Measurements from ENCODE around the gene PACS1. TPM values are rescaled to one million over a fixed set of nuclear protein-coding genes. Genes with fewer than 3 reads are reported as not detected.

The PACS1 gene
- total and polyA plus RNA-seq, 2 donors (not counting 1 experiment from before 2014, with no cell fraction given), result 131 to 303 TPM

- no peak overlapping the region for H2AFZ ChIP-seq (ENCODE audit: insufficient read depth, low read depth, low read length, poor library complexity, severe bottlenecking)
- no peaks in the 10 kb centered on the region for H3K4me1 ChIP-seq (ENCODE audit: control insufficient read depth in 2 of 2, insufficient read depth in 2 of 2, low read length in 2 of 2)
- H3K79me2 ChIP-seq (ENCODE audit: control insufficient read depth, insufficient read depth, low read length), result peaks cover 8% of the 10 kb centered on the region
- no peak for TF ChIP-seq EZH2 (IDR thresholded peaks at IDR 0.05; ENCODE audit: borderline replicate concordance, insufficient read depth, low read depth, low read length, poor library complexity, severe bottlenecking)
- TF ChIP-seq CTCF (IDR thresholded peaks at IDR 0.05), result no peak
- peaks cover 1 to 85% of the 10 kb centered on the region in 2 experiments for H3K36me3 ChIP-seq (replicated peaks in 1 of 2; ENCODE audit: control extremely low read depth in 1 of 2, control insufficient read depth in 1 of 2, extremely low read depth in 1 of 2, insufficient read depth in 2 of 2, low read length in 1 of 2)
- no peak overlapping the region for H3K27ac ChIP-seq (ENCODE audit: low read length in 2 of 2)
- ChIA-PET POLR2A (no interaction called here), CTCF (no interaction called here)
- H3K9ac ChIP-seq (ENCODE audit: low read length), result no peak overlapping the region
- DNase-seq, result no peak
- H3K27ac Mint-ChIP-seq, result no peak overlapping the region
- H3K9me3 ChIP-seq (ENCODE audit: control extremely low read depth in 1 of 3, control insufficient read depth in 2 of 3, insufficient read depth in 1 of 3, low read length in 2 of 3), result no peaks in the 10 kb centered on the region
- intact Hi-C loops (cut with micrococcal nuclease), result no loop called here
- no peak overlapping the region for H3K4me3 Mint-ChIP-seq
- no peak overlapping the region for H3K4me3 ChIP-seq (ENCODE audit: control extremely low read depth in 1 of 5, extremely low read depth in 1 of 5, insufficient read depth in 1 of 5, low read depth in 2 of 5, low read length in 4 of 5)
- no peaks in the 10 kb centered on the region for H3K27me3 ChIP-seq (replicated peaks in 1 of 4; ENCODE audit: control extremely low read depth in 1 of 4, control insufficient read depth in 3 of 4, insufficient read depth in 4 of 4, low read length in 3 of 4)
- no peaks in the 10 kb centered on the region for H3K9me3 Mint-ChIP-seq (ENCODE audit: insufficient read depth)
- H3K4me2 ChIP-seq (replicated peaks; ENCODE audit: low read depth, low read length, poor library complexity, severe bottlenecking), result no peak overlapping the region
- 98% methylated on average over 14 of the region's 14 CpGs for WGBS (ENCODE audit: insufficient coverage)
- H3K4me1 Mint-ChIP-seq, result no peaks in the 10 kb centered on the region
- H3K27me3 Mint-ChIP-seq, result no peaks in the 10 kb centered on the region
- H4K20me1 ChIP-seq (ENCODE audit: control insufficient read depth, insufficient read depth, low read length, poor library complexity, severe bottlenecking), result peaks cover 43% of the 10 kb centered on the region
- ATAC-seq (ENCODE audit: low read depth), result no peak
Observed at GRCh38 chr11:66230978-66231377, 160.9 kb downstream of the PACS1 start.

GRCh38 chr11:66231561-66231960 is 161.5 kb downstream of the PACS1 start:
- intact Hi-C loops (cut with micrococcal nuclease), result no loop called here
- H3K4me3 Mint-ChIP-seq, result no peak overlapping the region
- Histone ChIP-seq H3K9me3 (ENCODE audit: control extremely low read depth in 1 of 3, control insufficient read depth in 2 of 3, insufficient read depth in 1 of 3, low read length in 2 of 3) (no peaks in the 10 kb centered on the region), H3K27me3 (replicated peaks in 1 of 4; ENCODE audit: control extremely low read depth in 1 of 4, control insufficient read depth in 3 of 4, insufficient read depth in 4 of 4, low read length in 3 of 4) (no peaks in the 10 kb centered on the region), H3K4me3 (ENCODE audit: control extremely low read depth in 1 of 5, extremely low read depth in 1 of 5, insufficient read depth in 1 of 5, low read depth in 2 of 5, low read length in 4 of 5) (no peak overlapping the region), H4K20me1 (ENCODE audit: control insufficient read depth, insufficient read depth, low read length, poor library complexity, severe bottlenecking) (peaks cover 43% of the 10 kb centered on the region), H3K4me2 (replicated peaks; ENCODE audit: low read depth, low read length, poor library complexity, severe bottlenecking) (no peak overlapping the region), H3K4me1 (ENCODE audit: control insufficient read depth in 2 of 2, insufficient read depth in 2 of 2, low read length in 2 of 2) (no peaks in the 10 kb centered on the region), H3K9ac (ENCODE audit: low read length) (no peak overlapping the region), H3K27ac (ENCODE audit: low read length in 2 of 2) (no peak overlapping the region), H3K36me3 (replicated peaks in 1 of 2; ENCODE audit: control extremely low read depth in 1 of 2, control insufficient read depth in 1 of 2, extremely low read depth in 1 of 2, insufficient read depth in 2 of 2, low read length in 1 of 2) (peaks cover 1 to 85% of the 10 kb centered on the region in 2 experiments), H2AFZ (ENCODE audit: insufficient read depth, low read depth, low read length, poor library complexity, severe bottlenecking) (no peak overlapping the region), H3K79me2 (ENCODE audit: control insufficient read depth, insufficient read depth, low read length) (peaks cover 8% of the 10 kb centered on the region)
- DNase-seq (no peak), ATAC-seq (ENCODE audit: low read depth) (no peak)
- POLR2A ChIA-PET, result no interaction called here
- no peaks in the 10 kb centered on the region for H3K27me3 Mint-ChIP-seq
- H3K27ac Mint-ChIP-seq, result no peak overlapping the region
- CTCF ChIA-PET, result no interaction called here
- 93% methylated on average over 7 of the region's 7 CpGs for WGBS (ENCODE audit: insufficient coverage)
- no peaks in the 10 kb centered on the region for H3K9me3 Mint-ChIP-seq (ENCODE audit: insufficient read depth)
- no peak for TF ChIP-seq CTCF (IDR thresholded peaks at IDR 0.05)
- TF ChIP-seq EZH2 (IDR thresholded peaks at IDR 0.05; ENCODE audit: borderline replicate concordance, insufficient read depth, low read depth, low read length, poor library complexity, severe bottlenecking), result no peak
- H3K4me1 Mint-ChIP-seq, result no peaks in the 10 kb centered on the region
